ENCODE results near the gene ATP2A2. TPM values are rescaled to one million over a fixed set of nuclear protein-coding genes. Genes with fewer than 3 reads are reported as not detected.

ATP2A2 gene
- total RNA-seq, 2 donors from 2014 or later = 248 to 311 TPM

- peak overlapping the region; percentile 91 for H3K27ac ChIP-seq
- no peak overlapping the region for H3K4me3 ChIP-seq
- peaks cover 34% of the 10 kb centered on the region for H3K4me1 ChIP-seq
- H3K27me3 ChIP-seq = no peaks in the 10 kb centered on the region
- intact Hi-C loops (cut with DNase I) = loop anchor here (10.0 kb wide), 1 partner anchor 143 kb away; no protein-coding TSS in a partner anchor
- DNase-seq = peak; percentile 88
- no peak for TF ChIP-seq CTCF (IDR thresholded peaks at IDR 0.05)
- H3K36me3 ChIP-seq = no peaks in the 10 kb centered on the region
- no peaks in the 10 kb centered on the region for H3K9me3 ChIP-seq
- peak overlapping the region in 1 of 2 donors; percentile 88 for H3K9ac ChIP-seq (ENCODE audit: low read depth in 2 of 2, low read length in 2 of 2)
These were observed 33.5 kb upstream of the ATP2A2 start for GRCh38 chr12:110247340-110248095.

GRCh38 chr12:110248096-110248447, 33.0 kb upstream of the ATP2A2 start:
- Histone ChIP-seq H3K9ac (ENCODE audit: low read depth in 2 of 2, low read length in 2 of 2) (peak overlapping the region in 1 of 2 donors; percentile 88), H3K4me1 (peaks cover 34% of the 10 kb centered on the region)

GRCh38 chr12:110249105-110249504, 31.9 kb upstream of the ATP2A2 start:
- Histone ChIP-seq H3K36me3 (no peaks in the 10 kb centered on the region), H3K27ac (peak overlapping the region; percentile 91), H3K4me1 (peaks cover 34% of the 10 kb centered on the region), H3K4me3 (no peak overlapping the region), H3K9me3 (no peaks in the 10 kb centered on the region), H3K27me3 (no peaks in the 10 kb centered on the region), H3K9ac (ENCODE audit: low read depth in 2 of 2, low read length in 2 of 2) (peak overlapping the region in 1 of 2 donors; percentile 88)
- peak; percentile 42 for DNase-seq
- no peak for TF ChIP-seq CTCF (IDR thresholded peaks at IDR 0.05)
- intact Hi-C loops (cut with DNase I) = loop anchor here (10.0 kb wide), 1 partner anchor 144 kb away; no protein-coding TSS in a partner anchor

More at GRCh38 chr12:110248096-110248447, 33.0 kb upstream of the ATP2A2 start:
- DNase-seq = peak; percentile 40
- TF ChIP-seq CTCF (IDR thresholded peaks at IDR 0.05) = no peak
- Histone ChIP-seq H3K27ac (peak overlapping the region; percentile 91), H3K27me3 (no peaks in the 10 kb centered on the region), H3K36me3 (no peaks in the 10 kb centered on the region), H3K9me3 (no peaks in the 10 kb centered on the region), H3K4me3 (no peak overlapping the region)
- intact Hi-C loops (cut with DNase I) = loop anchor here (10.0 kb wide), 1 partner anchor 143 kb away; no protein-coding TSS in a partner anchor

- H3K9ac ChIP-seq (ENCODE audit: low read depth in 2 of 2, low read length in 2 of 2) = peak overlapping the region in 1 of 2 donors; percentile 88
These were observed 31.3 kb upstream of the ATP2A2 start for GRCh38 chr12:110249716-110250225.

GRCh38 chr12:110251381-110251780, 29.7 kb upstream of the ATP2A2 start:
- no peak for TF ChIP-seq CTCF (IDR thresholded peaks at IDR 0.05)
- H3K4me1 ChIP-seq = peaks cover 26% of the 10 kb centered on the region

More at GRCh38 chr12:110249716-110250225, 31.3 kb upstream of the ATP2A2 start:
- Histone ChIP-seq H3K27me3 (no peaks in the 10 kb centered on the region), H3K4me3 (no peak overlapping the region), H3K36me3 (no peaks in the 10 kb centered on the region), H3K4me1 (peaks cover 34% of the 10 kb centered on the region), H3K27ac (peak overlapping the region; percentile 91), H3K9me3 (no peaks in the 10 kb centered on the region)
- DNase-seq = peak; percentile 78
- intact Hi-C loops (cut with DNase I) = loop anchor here (10.0 kb wide), 1 partner anchor 145 kb away; no protein-coding TSS in a partner anchor
- TF ChIP-seq CTCF (IDR thresholded peaks at IDR 0.05) = no peak

More at GRCh38 chr12:110251381-110251780, 29.7 kb upstream of the ATP2A2 start:
- intact Hi-C loops (cut with DNase I) = no loop called here
- Histone ChIP-seq H3K36me3 (no peaks in the 10 kb centered on the region), H3K4me3 (no peak overlapping the region), H3K27ac (no peak overlapping the region), H3K9me3 (no peaks in the 10 kb centered on the region), H3K27me3 (no peaks in the 10 kb centered on the region), H3K9ac (ENCODE audit: low read depth in 2 of 2, low read length in 2 of 2) (no peak overlapping the region)
- DNase-seq = no peak

All from colonic mucosa (tissue), 4 donors.